OCI-LY7 (cell line): Measurements from ENCODE around the gene MYPN. TPM values are rescaled to one million over a fixed set of nuclear protein-coding genes. Genes with fewer than 3 reads are reported as not detected.

Experiments
- BruUV-seq: library from RNA; stranded (reverse); fragments of 400-500 nt; replicated peaks from 2 replicates; lab custom pipeline; 2021; lab: Mats Ljungman, UMichigan
- CTCF ChIA-PET: fragments of 300-600 bp; sonication (Branson Sonifier 250); formaldehyde crosslinking; loops from one replicate; lab custom pipeline; 2022; ENCODE audit warnings: antibody characterized with exemption; ENCODE audit not compliant: unreplicated experiment; lab: Charles Lee
- POLR2A ChIA-PET: fragments of 300-600 bp; sonication (Branson Sonifier 250); formaldehyde crosslinking; loops from one replicate; lab custom pipeline; 2022; ENCODE audit warnings: antibody characterized with exemption; lab: Charles Lee
- DNase-seq: peaks from one replicate; pipeline ENCODE4 v3.0.0-alpha.2; 2015; ENCODE audit warnings: low spot score
- H2AFZ ChIP-seq: fragments of 200-600 bp; sonication (generic), shearing (Covaris generic); 2 replicates; pipeline ENCODE4 v1.6.1; 2014; ENCODE audit warnings: mild to moderate bottlenecking, antibody characterized with exemption, low read length, moderate library complexity
- H3K27ac ChIP-seq: fragments of 200-600 bp; sonication (generic); 2 replicates; pipeline ENCODE4 v1.5.1; 2014; ENCODE audit warnings: mixed run types, low read depth, mild to moderate bottlenecking, moderate library complexity, low read length, inconsistent platforms; ENCODE audit not compliant: poor library complexity, severe bottlenecking
- H3K36me3 ChIP-seq: fragments of 200-600 bp; sonication (generic); 2 replicates; pipeline ENCODE4 v1.6.1; 2014; ENCODE audit warnings: mild to moderate bottlenecking, antibody characterized with exemption, low read length, moderate library complexity, mixed read lengths; ENCODE audit not compliant: insufficient read depth
- H3K4me1 ChIP-seq: fragments of 200-600 bp; sonication (generic); 2 replicates; pipeline ENCODE4 v1.5.1; 2014; ENCODE audit warnings: mild to moderate bottlenecking, low read length; ENCODE audit not compliant: insufficient read depth, poor library complexity, severe bottlenecking
- H3K4me2 ChIP-seq: fragments of 200-600 bp; sonication (generic); 2 replicates; pipeline ENCODE4 v1.6.1; 2014; ENCODE audit warnings: mild to moderate bottlenecking, low read length
- H3K4me3 ChIP-seq: fragments of 200-600 bp; sonication (generic); 2 replicates; pipeline ENCODE4 v1.5.1; 2014; ENCODE audit warnings: mild to moderate bottlenecking, low read depth, low read length; ENCODE audit not compliant: poor library complexity, severe bottlenecking
- H3K79me2 ChIP-seq: fragments of 200-600 bp; sonication (generic); 2 replicates; pipeline ENCODE4 v1.6.1; 2016; ENCODE audit warnings: low read depth, mild to moderate bottlenecking, low read length, moderate library complexity, mixed read lengths; ENCODE audit not compliant: insufficient read depth
- H3K9me2 ChIP-seq: fragments of 200-600 bp; sonication (generic); 2 replicates; pipeline ENCODE4 v1.6.1; 2016; ENCODE audit warnings: mild to moderate bottlenecking, low read length, mixed read lengths; ENCODE audit not compliant: insufficient read depth
- H3K9me3 ChIP-seq: fragments of 200-600 bp; sonication (generic); 2 replicates; pipeline ENCODE4 v1.6.1; 2014; ENCODE audit warnings: mild to moderate bottlenecking, mixed run types, low read length, mixed read lengths
- H4K20me1 ChIP-seq: fragments of 200-600 bp; sonication (generic); 2 replicates; pipeline ENCODE4 v1.6.1; 2014; ENCODE audit warnings: mild to moderate bottlenecking, antibody characterized with exemption, low read length, moderate library complexity, mixed read lengths; ENCODE audit not compliant: insufficient read depth
- EZH2phosphoT487 ChIP-seq: fragments of 200-600 bp; sonication (generic); IDR thresholded peaks from 2 replicates; pipeline ENCODE4 v1.6.1; 2018; ENCODE audit warnings: low read depth, borderline replicate concordance, mild to moderate bottlenecking, mixed run types, antibody characterized with exemption, low read length, moderate library complexity, mixed read lengths
- intact Hi-C: fragments of 100-400 bp; cut with micrococcal nuclease; formaldehyde crosslinking; loops from one replicate; pipeline ENCODE4 v1.10.0; 2022; ENCODE audit not compliant: unreplicated experiment
- total RNA-seq, 2 experiments: library from RNA; depleted of rRNA in 1 of 2; stranded (reverse); fragments of >200 nt in 1 of 2; shearing (Covaris generic) in 1 of 2; gene quantifications; 2 replicates each; pipeline ENCODE4 v1.2.3, GENCODE V29; 2014 to 2022
- TF ChIP-seq, protein P1 (sequence below): fragments of 200-600 bp; sonication (generic); conservative IDR thresholded peaks from 2 replicates; pipeline ENCODE4 v1.5.1; 2014; ENCODE audit warnings: mild to moderate bottlenecking, antibody characterized with exemption, low read length, moderate library complexity, mixed read lengths

MYPN gene
- total RNA-seq, 2 experiments from 2014 or later: 0.06 TPM; not detected in 1

DNA sequence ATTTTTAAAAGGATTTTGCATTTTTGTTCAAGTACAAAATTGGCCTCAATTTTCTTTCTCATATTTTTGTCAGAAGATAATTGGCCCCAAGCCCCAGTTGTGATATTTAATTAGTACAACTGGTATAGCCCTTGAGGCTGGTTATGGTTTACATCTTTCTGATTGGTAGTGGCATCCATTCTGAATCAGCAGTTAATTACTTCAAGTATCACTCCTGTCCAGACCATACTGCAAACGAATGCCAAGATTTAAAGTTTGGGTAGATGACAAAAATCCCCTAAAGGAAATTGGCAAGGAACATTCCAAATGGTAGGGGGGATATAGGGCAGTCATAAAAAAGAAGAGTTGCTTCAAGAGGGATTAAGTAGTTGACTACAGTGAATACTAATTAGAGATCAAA is 23.1 kb downstream of the MYPN start:
- Histone ChIP-seq H3K4me3 (no peak overlapping the region), H3K4me2 (no peak overlapping the region), H3K79me2 (no peaks in the 10 kb centered on the region), H3K9me2 (0 out of 2 replicates have a peak, but pooled peaks cover 4% of the 10 kb centered on the region), H3K36me3 (no peaks in the 10 kb centered on the region), H3K9me3 (no peaks in the 10 kb centered on the region; the same call in 1 of the 2 replicates), H4K20me1 (no peaks in the 10 kb centered on the region), H3K4me1 (no peaks in the 10 kb centered on the region), H3K27ac (no peak overlapping the region), H2AFZ (no peak overlapping the region)
- ChIA-PET CTCF (no interaction called here), POLR2A (interaction anchor here (0.7 to 1.1 kb wide), 3 partner anchors 23 to 359 kb away, joined by 3 read pairs; no protein-coding TSS in a partner anchor)
- no peak for DNase-seq
- intact Hi-C loops: no loop called here
- no TSS peak for BruUV-seq
- TF ChIP-seq, protein P1, sequence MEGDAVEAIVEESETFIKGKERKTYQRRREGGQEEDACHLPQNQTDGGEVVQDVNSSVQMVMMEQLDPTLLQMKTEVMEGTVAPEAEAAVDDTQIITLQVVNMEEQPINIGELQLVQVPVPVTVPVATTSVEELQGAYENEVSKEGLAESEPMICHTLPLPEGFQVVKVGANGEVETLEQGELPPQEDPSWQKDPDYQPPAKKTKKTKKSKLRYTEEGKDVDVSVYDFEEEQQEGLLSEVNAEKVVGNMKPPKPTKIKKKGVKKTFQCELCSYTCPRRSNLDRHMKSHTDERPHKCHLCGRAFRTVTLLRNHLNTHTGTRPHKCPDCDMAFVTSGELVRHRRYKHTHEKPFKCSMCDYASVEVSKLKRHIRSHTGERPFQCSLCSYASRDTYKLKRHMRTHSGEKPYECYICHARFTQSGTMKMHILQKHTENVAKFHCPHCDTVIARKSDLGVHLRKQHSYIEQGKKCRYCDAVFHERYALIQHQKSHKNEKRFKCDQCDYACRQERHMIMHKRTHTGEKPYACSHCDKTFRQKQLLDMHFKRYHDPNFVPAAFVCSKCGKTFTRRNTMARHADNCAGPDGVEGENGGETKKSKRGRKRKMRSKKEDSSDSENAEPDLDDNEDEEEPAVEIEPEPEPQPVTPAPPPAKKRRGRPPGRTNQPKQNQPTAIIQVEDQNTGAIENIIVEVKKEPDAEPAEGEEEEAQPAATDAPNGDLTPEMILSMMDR: no peak
- TF ChIP-seq EZH2phosphoT487: no peak

DNA sequence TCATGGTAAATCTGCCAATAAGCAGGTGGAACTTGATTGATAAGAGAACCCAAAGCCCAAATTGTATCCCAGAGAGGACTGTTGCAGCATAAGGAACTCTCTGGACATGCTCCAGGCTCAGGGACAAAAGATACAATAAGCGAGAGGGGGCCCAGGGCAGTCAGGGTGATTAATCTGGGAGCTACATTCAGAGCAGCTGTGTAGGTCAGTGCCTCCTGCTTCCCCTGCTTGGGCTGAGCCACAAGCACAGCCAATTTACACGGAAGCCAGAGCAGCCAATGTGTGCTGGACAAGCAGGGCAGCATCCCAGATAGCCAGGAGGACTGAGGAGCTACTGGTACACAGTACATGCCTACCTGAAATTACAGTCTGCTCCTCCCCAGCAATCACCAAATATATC is 24.2 kb downstream of the MYPN start:
- ChIA-PET CTCF (interaction anchor here (0.8 kb wide), 1 partner anchor 13 kb away, joined by 4 read pairs; no protein-coding TSS in a partner anchor), POLR2A (interaction anchor here (0.6 to 1.1 kb wide), 3 partner anchors 325 to 791 kb away, joined by 3 to 4 read pairs (median 3); no protein-coding TSS in a partner anchor)
- TF ChIP-seq, protein P1: no peak
- no peak for TF ChIP-seq EZH2phosphoT487
- Histone ChIP-seq H3K27ac (no peak overlapping the region), H3K4me3 (no peak overlapping the region), H3K36me3 (no peaks in the 10 kb centered on the region), H3K4me1 (no peaks in the 10 kb centered on the region), H3K9me3 (no peaks in the 10 kb centered on the region; the same call in 1 of the 2 replicates), H2AFZ (no peak overlapping the region), H3K9me2 (0 out of 2 replicates have a peak, but pooled peaks cover 4% of the 10 kb centered on the region), H3K79me2 (no peaks in the 10 kb centered on the region), H4K20me1 (no peaks in the 10 kb centered on the region), H3K4me2 (no peak overlapping the region)
- intact Hi-C loops: no loop called here
- DNase-seq: no peak
- no TSS peak for BruUV-seq

DNA sequence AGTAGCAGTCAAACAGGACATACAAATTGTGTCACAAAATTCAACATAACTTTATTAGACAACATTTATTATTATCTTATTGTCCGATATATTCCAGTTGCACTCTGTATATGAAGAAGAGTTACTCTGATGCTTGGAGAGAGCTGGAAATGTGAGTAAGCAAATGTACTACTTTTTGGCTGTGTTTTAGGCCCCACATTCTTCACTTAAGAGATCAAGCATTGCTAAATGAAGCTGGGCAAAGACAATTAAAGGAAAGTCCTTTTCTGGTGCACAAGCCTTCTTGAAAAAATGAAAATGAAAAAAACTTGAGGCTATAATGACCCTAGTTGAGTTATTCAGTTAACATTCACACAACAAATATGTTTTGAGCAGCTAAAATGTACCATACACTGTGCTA is 26.1 kb downstream of the MYPN start:
- Histone ChIP-seq H3K9me2 (0 out of 2 replicates have a peak, but pooled peaks cover 4% of the 10 kb centered on the region), H3K4me2 (no peak overlapping the region), H3K4me1 (no peaks in the 10 kb centered on the region), H3K4me3 (no peak overlapping the region), H2AFZ (no peak overlapping the region), H3K79me2 (no peaks in the 10 kb centered on the region), H3K27ac (no peak overlapping the region), H3K9me3 (no peaks in the 10 kb centered on the region), H4K20me1 (no peaks in the 10 kb centered on the region), H3K36me3 (no peaks in the 10 kb centered on the region)
- ChIA-PET CTCF (no interaction called here), POLR2A (no interaction called here)
- intact Hi-C loops: no loop called here
- TF ChIP-seq, protein P1: no peak
- no peak for TF ChIP-seq EZH2phosphoT487
- no peak for DNase-seq
- no TSS peak for BruUV-seq
